GM18505 (cell line): ENCODE results near the gene OSBPL10.

Source experiments
- ATAC-seq: cut with Tn5 transposase; IDR thresholded peaks from one replicate; pipeline ENCODE4 v1.9.1; 2021; ENCODE audit not compliant: unreplicated experiment
- POLR2A ChIP-seq: IDR thresholded peaks from 4 replicates; pipeline ENCODE4 v1.6.1; 2011; ENCODE audit warnings: borderline replicate concordance; ENCODE audit not compliant: insufficient read depth, insufficient read length; ENCODE audit errors: extremely low read depth

OSBPL10 gene

DNA sequence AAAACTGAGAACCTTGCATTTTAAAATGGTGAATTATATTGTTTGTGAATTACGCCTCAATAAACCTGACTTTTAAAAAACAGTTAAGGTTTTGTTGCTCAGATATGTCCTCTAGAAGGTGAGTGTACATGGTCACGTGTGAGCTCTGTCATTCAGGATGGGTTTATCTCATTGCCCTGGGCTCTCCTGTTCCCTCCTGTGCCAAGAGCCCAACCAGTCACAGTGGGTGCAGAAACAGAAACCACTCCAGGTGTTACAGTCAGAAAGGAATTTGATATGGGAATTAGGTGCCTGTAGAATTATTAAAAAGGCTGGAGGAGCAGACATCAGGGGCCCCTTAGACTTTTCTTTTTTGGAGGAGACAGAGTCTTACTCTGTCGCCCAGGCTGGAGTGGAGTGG is 252.0 kb downstream of the OSBPL10 start:
- ATAC-seq = no peak
- TF ChIP-seq POLR2A = no peak

DNA sequence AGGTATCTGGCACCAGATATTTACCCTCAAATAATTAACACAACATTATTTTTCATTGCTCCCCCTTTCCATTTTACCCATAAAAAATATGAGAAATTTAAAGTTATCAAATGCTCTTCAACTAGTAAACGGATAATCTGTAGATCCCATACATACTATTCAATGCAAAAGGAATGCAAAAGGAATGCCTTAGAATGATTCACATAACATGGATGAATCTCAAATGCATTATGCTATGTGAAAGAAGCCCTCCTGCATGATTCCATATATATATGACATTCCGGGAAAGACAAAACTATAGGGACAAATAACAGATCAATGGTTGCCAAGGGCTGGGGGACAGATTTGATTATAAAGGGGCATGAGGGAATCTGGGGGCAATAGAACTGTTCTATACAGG is 252.7 kb downstream of the OSBPL10 start:
- no peak for TF ChIP-seq POLR2A
- no peak for ATAC-seq

DNA sequence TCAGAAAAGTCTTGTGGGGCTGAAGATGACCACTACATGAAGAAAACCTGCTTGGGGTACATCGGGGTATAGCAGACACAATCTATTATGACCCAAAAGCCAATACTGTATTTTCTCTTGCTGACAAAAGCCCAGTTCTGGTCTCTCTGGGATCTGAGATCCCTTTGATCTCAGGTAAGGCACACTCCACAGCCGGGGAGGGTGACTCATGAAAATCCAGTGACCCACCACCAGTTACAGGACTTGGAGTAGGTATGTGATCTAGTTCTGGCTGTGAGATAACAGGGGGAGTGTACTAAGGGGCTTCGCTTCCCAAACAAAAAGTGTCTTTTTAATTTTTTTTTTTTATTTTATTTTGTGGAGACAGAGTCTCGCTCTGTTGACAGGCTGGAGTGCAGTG is 255.1 kb downstream of the OSBPL10 start:
- TF ChIP-seq POLR2A = no peak
- ATAC-seq = no peak

DNA sequence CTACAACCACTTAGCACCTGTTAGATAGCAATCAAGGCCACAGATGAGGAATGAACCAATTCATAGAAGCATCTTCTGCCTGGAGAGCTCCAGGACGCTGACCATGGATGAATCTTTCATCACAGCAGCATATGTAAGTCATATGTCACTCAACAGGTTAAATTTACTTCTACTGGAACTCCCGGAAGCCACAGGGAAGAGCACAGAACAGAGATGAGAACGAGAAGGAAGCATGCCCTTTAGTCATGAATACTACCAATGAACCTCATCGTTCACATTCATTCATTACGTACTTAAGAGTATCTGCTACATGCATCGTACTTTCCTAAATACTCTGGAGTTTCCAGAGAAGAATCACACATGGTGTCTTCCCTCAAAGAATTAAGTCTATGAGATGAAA is 255.5 kb downstream of the OSBPL10 start:
- TF ChIP-seq POLR2A = no peak
- no peak for ATAC-seq

DNA sequence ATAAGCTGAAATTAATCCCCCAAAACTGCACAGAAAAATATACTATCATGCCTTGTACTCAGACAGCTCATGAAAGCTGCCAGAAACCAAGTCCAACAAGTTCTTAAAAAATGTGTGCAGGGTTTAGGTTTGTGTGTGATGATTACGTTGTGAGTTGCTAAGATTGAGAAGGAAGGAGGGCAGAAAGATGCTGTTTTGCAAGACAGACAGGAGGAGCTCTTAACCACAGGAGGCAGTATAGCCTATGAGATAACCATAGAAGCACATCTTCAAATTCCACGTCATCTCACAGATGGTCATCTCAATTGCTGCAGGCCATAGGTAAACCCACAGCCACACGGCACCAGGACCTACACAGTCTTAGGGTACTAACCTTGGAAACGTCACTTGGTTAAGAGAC is 256.4 kb downstream of the OSBPL10 start:
- TF ChIP-seq POLR2A = no peak
- no peak for ATAC-seq

DNA sequence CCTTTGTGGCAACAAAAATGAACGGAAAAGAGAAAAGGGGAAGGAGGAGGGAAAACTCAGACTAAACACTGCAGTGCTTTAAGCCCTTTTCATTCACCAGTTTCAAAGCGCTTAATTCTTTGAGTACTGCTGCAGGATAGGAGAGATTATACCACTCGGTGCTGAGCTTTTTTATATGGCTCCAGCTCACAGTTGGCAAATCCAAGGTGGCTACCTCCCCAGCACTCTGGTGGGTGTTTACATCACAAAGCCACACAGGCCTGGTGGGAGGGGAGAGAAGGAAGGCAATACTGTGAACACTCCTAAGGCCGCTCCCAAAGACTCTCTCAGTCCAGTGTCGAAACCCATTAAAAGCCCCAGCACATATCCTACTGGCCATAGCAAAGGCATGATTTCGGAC is 256.9 kb downstream of the OSBPL10 start:
- ATAC-seq = no peak
- TF ChIP-seq POLR2A = no peak

DNA sequence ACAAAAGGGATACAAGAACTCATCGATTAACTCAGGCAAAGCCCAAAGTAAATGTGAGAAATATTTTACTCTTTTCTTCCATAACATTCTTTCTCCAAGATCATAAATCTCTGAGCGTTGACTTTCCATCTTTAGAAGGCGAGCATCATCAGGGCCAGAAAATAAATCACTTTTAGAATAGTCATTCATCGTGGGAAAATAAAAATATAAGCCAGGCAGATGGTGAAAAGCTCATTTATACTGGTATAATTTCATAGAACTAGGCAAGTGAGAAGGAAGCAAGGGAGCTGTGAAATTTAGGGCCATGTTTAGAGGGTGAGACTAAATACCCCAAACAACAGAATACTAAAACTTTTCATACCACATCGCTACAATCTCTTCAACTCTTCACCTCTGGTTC is 257.4 kb downstream of the OSBPL10 start:
- TF ChIP-seq POLR2A = no peak
- no peak for ATAC-seq

DNA sequence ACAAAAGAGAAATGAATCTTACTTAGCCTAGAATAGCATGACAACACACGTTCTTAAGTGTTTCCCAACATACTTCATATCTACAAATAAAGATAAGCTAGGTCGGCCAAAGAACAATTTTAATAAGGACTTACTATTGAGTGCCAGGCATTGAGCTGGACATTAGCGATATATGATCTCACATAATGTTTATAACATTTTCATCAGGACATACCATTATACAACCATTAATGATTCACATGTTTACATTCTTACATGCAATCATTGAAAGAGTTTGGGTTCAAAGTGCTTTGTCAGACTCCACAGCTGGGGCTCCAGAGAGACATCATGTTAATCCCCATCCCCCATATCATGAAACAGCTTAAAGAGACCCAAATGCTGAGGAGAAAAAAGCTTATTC is 259.4 kb downstream of the OSBPL10 start:
- ATAC-seq = no peak
- no peak for TF ChIP-seq POLR2A

DNA sequence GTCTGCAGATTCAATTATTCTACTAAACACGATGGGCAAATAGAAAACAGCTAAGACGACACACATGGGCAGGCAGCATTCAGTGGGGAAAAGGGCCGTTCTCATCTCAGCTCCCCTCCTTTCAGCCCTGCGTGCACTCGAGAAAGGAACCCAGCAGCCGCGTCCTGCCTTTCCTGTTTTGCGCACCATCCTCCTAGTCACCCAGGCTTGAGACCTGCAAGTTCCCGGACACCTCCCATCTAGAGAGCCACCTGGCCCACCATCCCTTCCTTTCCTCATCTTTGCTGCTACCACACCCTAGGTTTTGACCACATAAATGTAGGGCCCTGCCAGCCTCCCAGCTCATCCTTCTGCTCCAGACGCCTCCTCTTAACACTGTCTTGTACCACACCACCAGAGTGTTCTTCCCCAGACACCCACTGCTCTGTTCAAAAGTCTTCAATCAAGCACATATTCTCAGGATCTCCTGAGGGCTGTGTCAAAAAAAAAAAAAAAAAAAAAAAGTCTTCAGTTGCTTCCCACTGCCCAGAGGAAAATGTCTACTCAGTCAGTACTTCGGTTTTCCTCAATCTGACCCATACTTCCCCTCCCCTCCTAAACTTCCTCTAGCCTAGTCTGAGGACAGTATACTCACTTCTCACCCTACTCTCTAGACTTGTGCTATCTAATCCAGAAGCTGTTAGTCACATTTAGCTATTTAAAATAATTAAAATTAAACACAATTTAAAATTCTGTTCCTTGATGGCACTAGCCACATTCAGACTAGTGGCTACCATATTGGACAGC is 266.4 kb downstream of the OSBPL10 start:
- TF ChIP-seq POLR2A = no peak
- ATAC-seq = no peak

DNA sequence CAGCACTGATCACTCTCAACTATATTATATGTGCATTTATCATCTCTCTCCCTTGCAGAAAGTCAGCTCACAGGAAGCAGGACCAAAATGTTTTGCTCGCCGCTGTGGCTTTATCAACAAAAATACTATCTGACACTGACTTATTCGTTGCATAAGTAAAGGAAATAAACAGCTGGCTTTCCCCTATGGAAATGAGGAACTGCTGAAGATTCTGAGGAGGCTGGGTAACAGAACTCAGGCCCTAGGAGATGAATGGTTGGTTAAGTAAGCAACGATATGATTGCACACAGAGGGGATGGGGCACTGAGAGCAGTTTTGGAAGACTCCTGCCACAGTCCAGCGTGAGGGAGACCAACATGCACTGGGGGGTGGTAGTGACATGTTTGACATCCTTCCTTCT is 267.2 kb downstream of the OSBPL10 start:
- no peak for ATAC-seq
- TF ChIP-seq POLR2A = no peak

DNA sequence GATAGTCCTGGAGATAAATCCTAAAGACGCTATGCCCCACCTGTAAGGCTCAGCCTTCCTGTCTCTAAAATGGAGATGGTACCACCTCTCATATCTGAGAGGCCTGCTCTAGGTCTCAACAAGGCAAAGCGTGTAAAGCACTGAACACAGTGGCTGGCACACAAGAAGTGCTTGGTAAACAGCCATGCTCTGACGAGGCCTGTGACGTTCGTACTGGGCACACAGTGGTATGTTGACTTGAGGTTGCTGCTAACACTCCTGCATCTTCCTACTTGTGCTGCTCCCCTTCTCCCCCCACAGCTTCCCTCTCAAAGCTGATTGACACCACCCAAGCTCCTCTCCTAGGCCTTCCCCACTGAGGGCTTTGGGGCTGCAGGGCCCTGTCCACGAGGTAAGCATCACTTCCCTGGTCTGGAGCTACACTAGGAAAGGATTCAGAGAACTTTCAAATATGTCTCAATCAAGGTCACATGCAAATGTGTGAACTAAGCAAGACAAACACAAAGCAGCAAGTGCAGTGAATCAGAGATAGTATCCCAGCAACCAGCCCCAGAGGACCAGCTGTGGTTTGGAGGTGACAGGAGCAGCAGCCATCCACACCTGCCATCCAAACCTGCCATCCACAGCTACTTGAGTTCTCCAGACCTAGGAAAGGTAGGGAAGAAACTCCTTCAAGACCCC is 270.8 kb downstream of the OSBPL10 start:
- no peak for TF ChIP-seq POLR2A
- ATAC-seq = no peak

DNA sequence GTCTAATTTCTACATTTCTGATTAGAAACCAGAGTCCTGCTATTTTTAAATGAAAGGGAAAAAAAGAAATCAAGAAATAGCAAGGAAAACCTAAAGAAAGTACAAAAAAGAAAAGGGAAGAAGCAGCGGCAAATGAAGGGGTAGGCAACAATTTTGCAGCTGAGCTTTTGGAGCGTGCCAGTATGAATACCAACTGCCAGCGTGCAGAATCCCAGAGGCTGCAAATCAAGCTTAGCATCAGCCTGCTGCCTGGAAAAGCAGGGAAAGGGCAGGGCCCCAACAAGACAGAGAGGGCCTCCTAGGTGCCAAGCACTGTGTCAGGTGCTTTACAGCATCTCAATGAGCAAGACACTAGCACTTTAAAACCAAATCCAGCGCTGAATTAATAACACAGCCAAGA is 271.5 kb downstream of the OSBPL10 start:
- TF ChIP-seq POLR2A = no peak
- no peak for ATAC-seq

DNA sequence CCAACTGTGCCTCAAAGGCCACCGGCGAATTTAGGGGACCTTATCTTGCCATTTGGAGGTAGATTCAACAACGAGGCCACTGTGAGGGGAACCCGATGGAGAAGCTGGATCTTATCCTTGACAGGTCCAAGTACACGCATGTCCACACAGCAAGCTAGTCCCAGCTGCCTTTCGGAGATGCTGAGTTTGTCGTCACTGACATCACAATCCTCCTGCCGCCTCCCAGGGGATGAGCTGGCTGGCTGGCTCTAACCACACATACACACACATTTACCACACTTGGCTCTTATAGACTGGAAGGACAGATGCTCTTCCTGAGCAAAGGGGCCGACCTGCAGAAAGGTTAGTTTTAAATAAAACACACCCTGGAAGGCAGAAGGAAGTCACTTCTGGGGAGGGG is 272.1 kb downstream of the OSBPL10 start:
- TF ChIP-seq POLR2A = no peak
- no peak for ATAC-seq

DNA sequence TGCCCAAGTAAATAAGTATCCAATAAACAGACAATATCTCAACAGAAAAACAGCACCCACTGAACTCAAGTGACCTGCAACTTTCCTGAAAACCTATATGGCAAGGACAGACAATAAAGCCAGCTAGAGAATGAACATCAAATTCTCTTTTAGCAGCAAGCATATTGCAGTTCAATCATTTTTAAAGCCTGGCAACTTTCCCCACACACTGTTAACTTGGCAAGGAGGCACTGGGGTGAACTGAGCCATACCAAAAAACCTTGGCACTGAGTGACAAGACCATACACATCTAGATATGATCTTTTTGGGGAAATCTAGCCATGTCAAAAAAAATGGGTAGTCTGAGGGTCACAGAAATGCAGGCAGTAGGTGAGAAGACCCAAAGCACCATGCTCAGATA is 273.8 kb downstream of the OSBPL10 start:
- no peak for ATAC-seq
- TF ChIP-seq POLR2A = no peak
